ENCODE measurements around the gene RRP12.

RRP12 gene

DNA sequence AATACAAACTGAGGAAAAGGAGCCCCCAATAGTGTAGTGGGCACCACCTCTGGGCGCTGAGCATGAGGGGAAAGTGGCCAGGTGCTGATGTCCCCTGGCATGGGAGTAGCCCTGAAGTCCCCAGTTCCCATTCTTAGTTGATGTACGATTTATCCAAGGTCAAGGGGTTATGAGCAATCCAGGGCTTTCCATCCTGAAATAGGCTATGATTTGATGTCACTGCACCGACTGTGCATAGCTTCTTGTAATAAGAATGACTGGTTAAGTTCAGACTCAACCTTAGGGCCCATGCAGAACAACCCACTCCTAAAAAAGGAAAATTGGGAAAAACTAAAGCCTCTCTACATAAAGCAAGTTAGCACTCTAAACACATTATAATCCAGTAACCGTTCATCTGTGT lies 77.6 kb downstream of the RRP12 start:
- H3K9me3 ChIP-seq (replicated peaks in 1 of 2; ENCODE audit: control insufficient read depth in 2 of 2, insufficient read depth in 1 of 2, low read depth in 1 of 2, low read length in 2 of 2), result peaks cover 0 to 3% of the 10 kb centered on the region in 2 donors
- WGBS, 2 donors (ENCODE audit: extremely low coverage in 2 of 2, insufficient read length in 2 of 2, insufficient replicate concordance in 1 of 2), result no CpG with 5 or more reads among the region's 4 CpGs
- H3K14ac ChIP-seq (ENCODE audit: low read length), result no peak overlapping the region
- no peak overlapping the region for H2AK5ac ChIP-seq (ENCODE audit: low read depth, low read length)
- H2BK5ac ChIP-seq (ENCODE audit: low read length), result no peak overlapping the region
- H3K4me1 ChIP-seq (ENCODE audit: control insufficient read depth in 2 of 2, insufficient read depth in 1 of 2, low read depth in 1 of 2, low read length in 2 of 2), result peaks cover 7 to 16% of the 10 kb centered on the region in 2 donors
- H3K27me3 ChIP-seq (ENCODE audit: control insufficient read depth in 3 of 3, insufficient read depth in 3 of 3, low read depth in 1 of 3, low read length in 3 of 3), result peaks cover 10 to 28% (median 24%) of the 10 kb centered on the region in 3 experiments
- H3K36me3 ChIP-seq (replicated peaks in 1 of 2; ENCODE audit: control insufficient read depth in 2 of 2, insufficient read depth in 2 of 2, low read length in 2 of 2), result no peaks in the 10 kb centered on the region
- no peak overlapping the region for H3K4me3 ChIP-seq (ENCODE audit: low read length in 2 of 2)
- no peak overlapping the region for H4K91ac ChIP-seq (ENCODE audit: low read depth, low read length, poor library complexity)
- H2BK15ac ChIP-seq (ENCODE audit: low read length), result no peak overlapping the region
- H2BK12ac ChIP-seq (ENCODE audit: low read length), result no peak overlapping the region
- H2BK120ac ChIP-seq (ENCODE audit: low read depth, low read length), result no peak overlapping the region
- H3K79me1 ChIP-seq (ENCODE audit: low read depth, low read length), result no peaks in the 10 kb centered on the region
- no peak overlapping the region for H3K23ac ChIP-seq (ENCODE audit: low read depth, low read length, poor library complexity)
- peak overlapping the region; percentile 45 for H3K18ac ChIP-seq (ENCODE audit: low read length)
- no peak overlapping the region for H2AFZ ChIP-seq (ENCODE audit: low read length)
- DNase-seq (ENCODE audit: low spot score), result no peak
- H3K27ac ChIP-seq (replicated peaks; ENCODE audit: low read length), result no peak overlapping the region
- no peak overlapping the region for H3K4ac ChIP-seq (ENCODE audit: low read length)
- no peak overlapping the region for H3K9ac ChIP-seq (ENCODE audit: low read depth, low read length, poor library complexity)
- no peak overlapping the region for H3K4me2 ChIP-seq (ENCODE audit: insufficient read depth, low read length, poor library complexity, severe bottlenecking)
- no peak overlapping the region for H4K8ac ChIP-seq (ENCODE audit: low read depth, low read length)

DNA sequence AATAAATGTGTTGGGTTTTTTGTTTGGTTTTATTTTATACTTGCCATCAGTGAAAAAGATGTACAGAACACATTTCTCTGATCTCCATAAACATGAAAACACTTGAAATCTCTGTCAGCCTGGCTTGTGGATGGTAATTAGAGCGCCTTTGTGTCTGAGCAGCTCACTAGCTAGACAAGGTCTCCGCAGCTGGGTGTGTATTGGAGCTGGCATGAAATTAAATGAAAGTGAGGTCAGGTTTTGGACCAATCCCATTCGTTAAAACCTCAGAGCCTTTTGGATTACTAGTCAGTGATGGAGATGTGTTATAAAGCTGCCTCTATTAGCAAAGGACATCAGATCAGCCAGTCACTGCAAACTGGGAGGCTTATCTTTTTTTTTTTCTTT lies 79.3 kb downstream of the RRP12 start:
- H3K23ac ChIP-seq (ENCODE audit: low read depth, low read length, poor library complexity), result no peak overlapping the region
- H3K27me3 ChIP-seq (ENCODE audit: control insufficient read depth in 3 of 3, insufficient read depth in 3 of 3, low read depth in 1 of 3, low read length in 3 of 3), result peaks cover 10 to 35% (median 28%) of the 10 kb centered on the region in 3 experiments
- H2BK120ac ChIP-seq (ENCODE audit: low read depth, low read length), result no peak overlapping the region
- H4K8ac ChIP-seq (ENCODE audit: low read depth, low read length), result no peak overlapping the region
- no peak overlapping the region for H3K27ac ChIP-seq (replicated peaks; ENCODE audit: low read length)
- H3K14ac ChIP-seq (ENCODE audit: low read length), result no peak overlapping the region
- no peaks in the 10 kb centered on the region for H3K79me1 ChIP-seq (ENCODE audit: low read depth, low read length)
- WGBS, 2 donors (ENCODE audit: extremely low coverage in 2 of 2, insufficient read length in 2 of 2, insufficient replicate concordance in 1 of 2), result no CpG with 5 or more reads among the region's 3 CpGs
- no peak overlapping the region for H3K4me3 ChIP-seq (ENCODE audit: low read length in 2 of 2)
- no peak overlapping the region for H4K91ac ChIP-seq (ENCODE audit: low read depth, low read length, poor library complexity)
- H2BK5ac ChIP-seq (ENCODE audit: low read length), result no peak overlapping the region
- H3K18ac ChIP-seq (ENCODE audit: low read length), result no peak overlapping the region
- H3K4ac ChIP-seq (ENCODE audit: low read length), result no peak overlapping the region
- peaks cover 8 to 16% of the 10 kb centered on the region in 2 donors for H3K4me1 ChIP-seq (ENCODE audit: control insufficient read depth in 2 of 2, insufficient read depth in 1 of 2, low read depth in 1 of 2, low read length in 2 of 2)
- no peak overlapping the region for H3K9ac ChIP-seq (ENCODE audit: low read depth, low read length, poor library complexity)
- peak overlapping the region; percentile 77 for H2AFZ ChIP-seq (ENCODE audit: low read length)
- no peak overlapping the region for H3K4me2 ChIP-seq (ENCODE audit: insufficient read depth, low read length, poor library complexity, severe bottlenecking)
- no peak overlapping the region for H2BK15ac ChIP-seq (ENCODE audit: low read length)
- no peak for DNase-seq (ENCODE audit: low spot score)
- H3K36me3 ChIP-seq (replicated peaks in 1 of 2; ENCODE audit: control insufficient read depth in 2 of 2, insufficient read depth in 2 of 2, low read length in 2 of 2), result no peaks in the 10 kb centered on the region
- H3K9me3 ChIP-seq (replicated peaks in 1 of 2; ENCODE audit: control insufficient read depth in 2 of 2, insufficient read depth in 1 of 2, low read depth in 1 of 2, low read length in 2 of 2), result peaks cover 0 to 3% of the 10 kb centered on the region in 2 donors
- H2BK12ac ChIP-seq (ENCODE audit: low read length), result no peak overlapping the region
- H2AK5ac ChIP-seq (ENCODE audit: low read depth, low read length), result no peak overlapping the region

DNA sequence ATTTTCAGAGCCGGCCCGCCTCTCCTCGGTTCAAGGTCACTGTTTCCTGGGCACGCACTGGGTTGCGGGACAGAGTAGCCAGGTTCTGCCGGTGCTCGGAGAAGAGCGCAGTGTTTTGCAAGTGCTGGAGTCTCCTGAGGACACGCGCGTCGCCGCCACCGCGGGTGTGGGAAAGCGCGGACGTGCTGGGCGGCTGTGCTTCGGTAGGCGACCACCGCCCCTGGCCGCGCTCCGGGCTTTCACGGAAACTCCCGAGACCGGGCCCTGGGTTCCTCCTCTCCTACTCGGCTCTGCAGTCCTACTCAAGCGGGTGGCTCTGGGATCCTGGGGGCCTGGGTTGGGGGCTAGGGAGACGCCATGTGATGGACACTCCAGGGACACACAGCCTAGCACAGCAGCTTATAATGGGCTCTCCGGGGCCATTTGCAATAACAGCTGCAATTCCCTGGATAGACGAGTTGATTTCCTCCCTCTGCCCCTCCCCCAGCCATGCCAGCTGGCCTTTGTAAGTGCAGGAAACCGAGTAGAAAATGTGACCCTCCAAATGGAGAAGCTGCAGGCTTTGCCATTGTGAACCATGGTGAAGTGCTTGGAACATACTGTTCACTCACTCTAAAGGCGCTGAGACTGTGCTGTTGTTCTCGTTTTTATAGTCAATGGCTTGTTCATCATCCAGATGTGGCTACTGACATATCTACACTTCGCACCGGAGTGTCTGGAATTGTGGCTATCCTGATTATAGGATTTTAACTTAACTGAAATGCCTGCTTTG lies 79.9 kb downstream of the RRP12 start:
- Histone ChIP-seq H3K4me3 (ENCODE audit: low read length in 2 of 2) (peak overlapping the region; percentile 6 to 15), H2BK5ac (ENCODE audit: low read length) (peak overlapping the region; percentile 27), H3K4ac (ENCODE audit: low read length) (no peak overlapping the region), H3K9me3 (replicated peaks in 1 of 2; ENCODE audit: control insufficient read depth in 2 of 2, insufficient read depth in 1 of 2, low read depth in 1 of 2, low read length in 2 of 2) (peaks cover 0 to 3% of the 10 kb centered on the region in 2 donors), H2BK12ac (ENCODE audit: low read length) (no peak overlapping the region), H2BK15ac (ENCODE audit: low read length) (no peak overlapping the region), H3K9ac (ENCODE audit: low read depth, low read length, poor library complexity) (peak overlapping the region; percentile 64), H3K4me1 (ENCODE audit: control insufficient read depth in 2 of 2, insufficient read depth in 1 of 2, low read depth in 1 of 2, low read length in 2 of 2) (peaks cover 8 to 16% of the 10 kb centered on the region in 2 donors), H2BK120ac (ENCODE audit: low read depth, low read length) (no peak overlapping the region), H3K18ac (ENCODE audit: low read length) (peak overlapping the region; percentile 89), H3K4me2 (ENCODE audit: insufficient read depth, low read length, poor library complexity, severe bottlenecking) (peak overlapping the region; percentile 47), H3K14ac (ENCODE audit: low read length) (no peak overlapping the region), H3K23ac (ENCODE audit: low read depth, low read length, poor library complexity) (no peak overlapping the region), H3K27me3 (ENCODE audit: control insufficient read depth in 3 of 3, insufficient read depth in 3 of 3, low read depth in 1 of 3, low read length in 3 of 3) (peaks cover 10 to 39% (median 28%) of the 10 kb centered on the region in 3 experiments), H2AFZ (ENCODE audit: low read length) (peak overlapping the region; percentile 77), H3K79me1 (ENCODE audit: low read depth, low read length) (no peaks in the 10 kb centered on the region), H4K8ac (ENCODE audit: low read depth, low read length) (no peak overlapping the region), H3K36me3 (replicated peaks in 1 of 2; ENCODE audit: control insufficient read depth in 2 of 2, insufficient read depth in 2 of 2, low read length in 2 of 2) (no peaks in the 10 kb centered on the region), H3K27ac (replicated peaks; ENCODE audit: low read length) (no peak overlapping the region), H2AK5ac (ENCODE audit: low read depth, low read length) (peak overlapping the region; percentile 87), H4K91ac (ENCODE audit: low read depth, low read length, poor library complexity) (no peak overlapping the region)
- DNase-seq (ENCODE audit: low spot score), result no peak
- WGBS, 2 donors (ENCODE audit: extremely low coverage in 2 of 2, insufficient read length in 2 of 2, insufficient replicate concordance in 1 of 2), result no CpG with 5 or more reads among the region's 38 CpGs

DNA sequence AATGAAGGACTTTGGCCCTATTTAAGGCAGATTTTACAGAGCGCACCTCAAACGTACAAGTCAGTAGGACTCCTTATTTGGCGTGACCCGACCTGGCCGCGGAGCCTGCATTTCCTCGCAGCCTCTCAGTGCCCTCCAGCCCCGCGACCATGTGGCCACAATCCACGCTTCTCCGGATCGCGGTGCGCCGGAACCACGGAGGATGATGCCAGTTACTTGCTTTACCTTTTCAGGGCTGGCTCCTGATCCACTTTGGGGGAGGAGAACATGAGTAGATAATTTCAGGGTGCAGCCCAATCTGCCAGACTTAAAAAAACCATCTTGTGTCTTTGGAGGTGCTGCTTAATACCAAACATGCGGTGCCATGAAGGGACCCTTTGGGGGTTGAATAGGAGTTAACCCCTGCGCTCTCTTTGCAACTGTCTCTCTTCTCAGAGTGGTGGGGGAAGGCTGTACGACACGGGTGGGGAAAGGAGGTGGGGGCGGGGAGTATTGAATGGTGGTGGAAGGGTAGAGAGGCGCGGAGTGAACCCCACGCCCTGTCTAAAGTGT lies 80.6 kb downstream of the RRP12 start:
- H3K9me3 ChIP-seq (replicated peaks in 1 of 2; ENCODE audit: control insufficient read depth in 2 of 2, insufficient read depth in 1 of 2, low read depth in 1 of 2, low read length in 2 of 2), result peaks cover 0 to 3% of the 10 kb centered on the region in 2 donors
- no peak overlapping the region for H3K14ac ChIP-seq (ENCODE audit: low read length)
- peak overlapping the region; percentile 27 for H2BK5ac ChIP-seq (ENCODE audit: low read length)
- DNase-seq (ENCODE audit: low spot score), result no peak
- H2BK12ac ChIP-seq (ENCODE audit: low read length), result no peak overlapping the region
- no peak overlapping the region for H2BK15ac ChIP-seq (ENCODE audit: low read length)
- H4K91ac ChIP-seq (ENCODE audit: low read depth, low read length, poor library complexity), result no peak overlapping the region
- no peak overlapping the region for H3K23ac ChIP-seq (ENCODE audit: low read depth, low read length, poor library complexity)
- H2AK5ac ChIP-seq (ENCODE audit: low read depth, low read length), result peak overlapping the region; percentile 87
- H3K27ac ChIP-seq (replicated peaks; ENCODE audit: low read length), result no peak overlapping the region
- peaks cover 10 to 46% (median 28%) of the 10 kb centered on the region in 3 experiments for H3K27me3 ChIP-seq (ENCODE audit: control insufficient read depth in 3 of 3, insufficient read depth in 3 of 3, low read depth in 1 of 3, low read length in 3 of 3)
- no peaks in the 10 kb centered on the region for H3K36me3 ChIP-seq (replicated peaks in 1 of 2; ENCODE audit: control insufficient read depth in 2 of 2, insufficient read depth in 2 of 2, low read length in 2 of 2)
- peak overlapping the region; percentile 100 for H2AFZ ChIP-seq (ENCODE audit: low read length)
- no peak overlapping the region for H2BK120ac ChIP-seq (ENCODE audit: low read depth, low read length)
- H3K9ac ChIP-seq (ENCODE audit: low read depth, low read length, poor library complexity), result no peak overlapping the region
- peak overlapping the region; percentile 89 for H3K18ac ChIP-seq (ENCODE audit: low read length)
- peaks cover 8 to 16% of the 10 kb centered on the region in 2 donors for H3K4me1 ChIP-seq (ENCODE audit: control insufficient read depth in 2 of 2, insufficient read depth in 1 of 2, low read depth in 1 of 2, low read length in 2 of 2)
- peak overlapping the region; percentile 85 to 96 for H3K4me3 ChIP-seq (ENCODE audit: low read length in 2 of 2)
- no peak overlapping the region for H3K4ac ChIP-seq (ENCODE audit: low read length)
- no peaks in the 10 kb centered on the region for H3K79me1 ChIP-seq (ENCODE audit: low read depth, low read length)
- no peak overlapping the region for H4K8ac ChIP-seq (ENCODE audit: low read depth, low read length)
- peak overlapping the region; percentile 86 for H3K4me2 ChIP-seq (ENCODE audit: insufficient read depth, low read length, poor library complexity, severe bottlenecking)
- no CpG with 5 or more reads among the region's 24 CpGs for WGBS, 2 donors (ENCODE audit: extremely low coverage in 2 of 2, insufficient read length in 2 of 2, insufficient replicate concordance in 1 of 2)
